HCT116 (cell line): ENCODE results near the gene ZNF143. TPM values are rescaled to one million over a fixed set of nuclear protein-coding genes. Genes with fewer than 3 reads are reported as not detected.

Source experiments
- ATAC-seq: fragments of 200-7000 bp; cut with Tn5 transposase; 2 replicates; pipeline ENCODE4 v1.9.1; 2020; ENCODE audit warnings: mild to moderate bottlenecking, moderate library complexity
- Bru-seq: library from RNA; stranded (reverse); fragments of 400-500 nt; gene quantifications from one replicate; lab custom pipeline; 2021; lab: Mats Ljungman, UMichigan
- BruChase-seq, 2 experiments: library from RNA; stranded (reverse); fragments of 400-500 nt; gene quantifications; one replicate each; lab custom pipeline; 2021; lab: Mats Ljungman, UMichigan
- BruUV-seq: library from RNA; stranded (reverse); fragments of 400-500 nt; replicated peaks from 2 replicates; lab custom pipeline; 2021; lab: Mats Ljungman, UMichigan
- CTCF ChIA-PET: fragments of 300-600 bp; sonication (Branson Sonifier 250); formaldehyde crosslinking; loops from one replicate; lab custom pipeline; 2021; ENCODE audit warnings: antibody characterized with exemption; lab: Charles Lee
- POLR2A ChIA-PET: fragments of 300-600, 350-600 bp; sonication (Branson Sonifier 250); formaldehyde crosslinking; loops from one replicate; lab custom pipeline; 2021; ENCODE audit warnings: antibody characterized with exemption; lab: Charles Lee
- RAD21 ChIA-PET, 2 experiments: fragments of 300-600 bp; sonication (Branson Sonifier 250); formaldehyde crosslinking; loops; one replicate each; lab custom pipeline; 2023; ENCODE audit warnings: low total read pairs in 2 of 2; ENCODE audit not compliant: uncharacterized antibody in 2 of 2, unreplicated experiment in 2 of 2, low non-redundant PET in 1 of 2; lab: Charles Lee
- DNase-seq: peaks from one replicate; pipeline ENCODE4 v3.0.0-alpha.2; 2010; ENCODE audit warnings: low read depth, low spot score
- H2AFZ ChIP-seq: fragments of 200-600 bp; shearing (Covaris generic), sonication (generic); 2 replicates; pipeline ENCODE4 v1.6.1; 2017; ENCODE audit warnings: low read depth, mixed run types, mixed read lengths, antibody characterized with exemption, low read length; ENCODE audit not compliant: poor library complexity, severe bottlenecking
- H3K27ac ChIP-seq: 2 replicates; pipeline ENCODE4 v1.5.1; 2012; ENCODE audit warnings: low read depth, low read length
- H3K27me3 ChIP-seq: fragments of 200-600 bp; sonication (generic); 2 replicates; pipeline ENCODE4 v1.6.1; 2016; ENCODE audit warnings: mixed run types, low read length, mixed read lengths; ENCODE audit not compliant: insufficient read depth
- H3K36me3 ChIP-seq, 2 experiments: fragments of 200-500 bp in 1 of 2; fragments of 200-600 bp in 1 of 2; sonication (Bioruptor generic) in 1 of 2; sonication (generic) in 1 of 2; 2 replicates each; pipeline versions ENCODE4 v1.5.1 to v1.6.1; 2014 to 2016; ENCODE audit warnings: low read length in 2 of 2, inconsistent platforms in 1 of 2, mixed read lengths in 1 of 2, mixed run types in 1 of 2; ENCODE audit not compliant: insufficient read depth in 2 of 2, control insufficient read depth in 1 of 2
- H3K4me1 ChIP-seq, 2 experiments: fragments of 200-600 bp in 1 of 2; sonication (generic) in 1 of 2; 2 replicates each; pipeline versions ENCODE4 v1.5.1 to v1.6.1; 2012 to 2017; ENCODE audit warnings: low read length in 2 of 2, inconsistent platforms in 1 of 2, mild to moderate bottlenecking in 1 of 2, mixed read lengths in 1 of 2, mixed run types in 1 of 2, moderate library complexity in 1 of 2; ENCODE audit not compliant: insufficient read depth in 2 of 2, control insufficient read depth in 1 of 2
- H3K4me2 ChIP-seq: fragments of 200-600 bp; sonication (generic); 2 replicates; pipeline ENCODE4 v1.6.1; 2017; ENCODE audit warnings: mixed run types, low read length, mixed read lengths
- H3K4me3 ChIP-seq, 2 experiments: fragments of 200-600 bp in 1 of 2; sonication (generic) in 1 of 2; replicated peaks in 1 of 2; 2 replicates each; pipeline ENCODE4 v1.5.1; 2011 to 2016; ENCODE audit warnings: low read length in 2 of 2, control low read depth in 1 of 2, low read depth in 1 of 2, mild to moderate bottlenecking in 1 of 2, mixed read lengths in 1 of 2, mixed run types in 1 of 2
- H3K79me2 ChIP-seq: fragments of 200-600 bp; sonication (generic); 2 replicates; pipeline ENCODE4 v1.6.1; 2017; ENCODE audit warnings: mild to moderate bottlenecking, mixed run types, low read length, moderate library complexity, mixed read lengths; ENCODE audit not compliant: insufficient read depth
- H3K9ac ChIP-seq: fragments of 200-600 bp; sonication (generic); 2 replicates; pipeline ENCODE4 v1.6.1; 2016; ENCODE audit warnings: low read length, mixed read lengths
- H3K9me2 ChIP-seq: fragments of 200-600 bp; sonication (generic), shearing (Covaris generic); 2 replicates; pipeline ENCODE4 v1.6.1; 2017; ENCODE audit warnings: mixed run types, mild to moderate bottlenecking, moderate library complexity; ENCODE audit not compliant: insufficient read depth
- H3K9me3 ChIP-seq, 2 experiments: fragments of 200-500 bp in 1 of 2; fragments of 200-600 bp in 1 of 2; sonication (Bioruptor generic) in 1 of 2; sonication (generic) in 1 of 2; 2 replicates each; pipeline ENCODE4 v1.6.1; 2014 to 2017; ENCODE audit warnings: low read length in 2 of 2, mixed read lengths in 2 of 2, inconsistent platforms in 1 of 2, low read depth in 1 of 2, mild to moderate bottlenecking in 1 of 2, mixed run types in 1 of 2, moderate library complexity in 1 of 2; ENCODE audit not compliant: control insufficient read depth in 1 of 2, insufficient read depth in 1 of 2
- H4K20me1 ChIP-seq: fragments of 200-600 bp; sonication (generic), shearing (Covaris generic); 2 replicates; pipeline ENCODE4 v1.6.1; 2017; ENCODE audit warnings: mixed run types, mild to moderate bottlenecking, moderate library complexity; ENCODE audit not compliant: insufficient read depth
- ATF3 ChIP-seq: IDR thresholded peaks from 2 replicates; pipeline ENCODE4 v1.6.1; 2012
- CBX3 ChIP-seq: IDR thresholded peaks from 2 replicates; pipeline ENCODE4 v1.6.1; 2012; ENCODE audit warnings: low read depth
- CEBPB ChIP-seq: IDR thresholded peaks from 2 replicates; pipeline ENCODE4 v1.6.1; 2012; ENCODE audit warnings: low read depth
- CTCF ChIP-seq, 3 experiments: fragments of 200-600 bp in 1 of 3; sonication (generic) in 1 of 3; IDR thresholded peaks in 2 of 3; conservative IDR thresholded peaks in 1 of 3; 2 replicates each; pipeline ENCODE4 v1.5.1; 2012 to 2017; ENCODE audit warnings: low read depth in 2 of 3, low read length in 2 of 3, antibody characterized with exemption in 1 of 3, borderline replicate concordance in 1 of 3, control low read depth in 1 of 3, mild to moderate bottlenecking in 1 of 3, mixed read lengths in 1 of 3, mixed run types in 1 of 3, moderate library complexity in 1 of 3; ENCODE audit not compliant: insufficient read depth in 1 of 3
- EGR1 ChIP-seq: IDR thresholded peaks from 2 replicates; pipeline ENCODE4 v1.6.1; 2012; ENCODE audit warnings: low read depth
- ELF1 ChIP-seq: IDR thresholded peaks from 2 replicates; pipeline ENCODE4 v1.6.1; 2012; ENCODE audit warnings: low read depth, borderline replicate concordance
- MAX ChIP-seq: IDR thresholded peaks from 2 replicates; pipeline ENCODE4 v1.6.1; 2012
- POLR2A ChIP-seq: IDR thresholded peaks from 2 replicates; pipeline ENCODE4 v1.7.0; 2011; ENCODE audit warnings: borderline replicate concordance; ENCODE audit not compliant: insufficient read depth, insufficient read length; ENCODE audit errors: extremely low read depth
- POLR2AphosphoS5 ChIP-seq: IDR thresholded peaks from 2 replicates; pipeline ENCODE4 v1.6.1; 2011; ENCODE audit warnings: mild to moderate bottlenecking, low read depth, low read length, moderate library complexity
- SIN3A ChIP-seq: IDR thresholded peaks from 2 replicates; pipeline ENCODE4 v1.6.1; 2012; ENCODE audit warnings: low read depth
- SP1 ChIP-seq: IDR thresholded peaks from 2 replicates; pipeline ENCODE4 v1.6.1; 2012; ENCODE audit warnings: low read depth
- SRF ChIP-seq: IDR thresholded peaks from 2 replicates; pipeline ENCODE4 v1.6.1; 2012; ENCODE audit warnings: low read depth
- TCF7L2 ChIP-seq: IDR thresholded peaks from 2 replicates; pipeline ENCODE4 v1.7.0; 2011; ENCODE audit warnings: borderline replicate concordance, inconsistent platforms; ENCODE audit not compliant: insufficient read depth, insufficient read length; ENCODE audit errors: extremely low read depth
- YY1 ChIP-seq: IDR thresholded peaks from 2 replicates; pipeline ENCODE4 v1.6.1; 2011; ENCODE audit warnings: low read length, low read depth, moderate library complexity, mild to moderate bottlenecking; ENCODE audit not compliant: insufficient replicate concordance; ENCODE audit errors: extremely low read depth
- ZBTB33 ChIP-seq: IDR thresholded peaks from 2 replicates; pipeline ENCODE4 v1.6.1; 2011; ENCODE audit warnings: mild to moderate bottlenecking, low read length, moderate library complexity; ENCODE audit not compliant: insufficient replicate concordance; ENCODE audit errors: extremely low read depth
- intact Hi-C: fragments of 100-400 bp; cut with micrococcal nuclease; formaldehyde crosslinking; loops from 2 replicates; pipeline ENCODE4 v1.10.0; 2022
- long read RNA-seq: library from polyadenylated mRNA; unstranded; transcript quantifications from one replicate; pipeline ENCODE4 v2.0.0, GENCODE V29; 2021; ENCODE audit not compliant: unreplicated experiment
- polyA plus RNA-seq: library from polyadenylated mRNA; unstranded; fragments of >200 nt; gene quantifications from 2 replicates; pipeline ENCODE4 v1.2.1, GENCODE V29; 2012; ENCODE audit warnings: missing spikeins
- total RNA-seq: library from RNA; stranded (reverse); gene quantifications from one replicate; pipeline ENCODE4 v1.2.1, GENCODE V29; 2021; ENCODE audit not compliant: unreplicated experiment

Gene ZNF143
- total RNA-seq (27.5 TPM), Bru-seq, nascent RNA (percentile 66 among the genes with signal in this experiment), BruChase-seq, experiment 1, labeled RNA remaining after a 6-hour chase (percentile 64 among the genes with signal in this experiment), BruChase-seq, experiment 2, labeled RNA remaining after a 2-hour chase (percentile 56 among the genes with signal in this experiment)
- polyA plus RNA-seq = 28.8 and 35.1 TPM in 2 replicates
- long read RNA-seq, transcript ZNF143-203 (16 exons, 2,947 nt) = major isoform, 18 of 34 reads
- long read RNA-seq, partial matches to known transcripts = 5 of 34 reads
- long read RNA-seq, other reads (novel, unspliced or antisense) = 10 of 34 reads

GRCh38 chr11:9460322-9461062, at the start of gene ZNF143:
ZNF143 (plus strand) TSS chr11:9461012; CDS start chr11:9471309, 10,297 bp downstream.
- no peaks in the 10 kb centered on the region for H4K20me1 ChIP-seq
- ATAC-seq (peak; percentile 92), DNase-seq (peak; percentile 100)
- H3K4me2 ChIP-seq = peak within 1 kb of the TSS; percentile 83
- RAD21 ChIA-PET = no interaction called here
- TF ChIP-seq CEBPB (no peak), POLR2AphosphoS5 (peak; percentile 82), EGR1 (peak; percentile 83), YY1 (peak; percentile 98), POLR2A (no peak), TCF7L2 (peak; percentile 64), SIN3A (peak; percentile 46), CTCF (IDR thresholded peaks at IDR 0.05 in 2 of 3, conservative IDR thresholded peaks at IDR 0.05 in 1 of 3; ENCODE audit: borderline replicate concordance in 1 of 3, insufficient read depth in 1 of 3, low read depth in 2 of 3, low read length in 2 of 3) (no peak), ATF3 (no peak), SRF (no peak), SP1 (peak; percentile 99), MAX (peak; percentile 85), ELF1 (peak; percentile 57; the same call in 1 of the 2 replicates), CBX3 (peak; percentile 69), ZBTB33 (no peak)
- POLR2A ChIA-PET = interaction anchor here (0.7 to 4.0 kb wide), 30 partner anchors 8 to 548 kb away, joined by 3 to 14 read pairs (median 4); partner anchors contain the start of genes DENND5A, TMEM41B and WEE1
- H3K27me3 ChIP-seq = no peaks in the 10 kb centered on the region
- peaks cover 10 to 27% of the 10 kb centered on the region in 2 experiments for H3K4me1 ChIP-seq
- no peaks in the 10 kb centered on the region for H3K36me3 ChIP-seq
- H3K27ac ChIP-seq = peak within 1 kb of the TSS; percentile 97
- peaks cover 54% of the 10 kb centered on the region for H3K79me2 ChIP-seq
- no TSS peak for BruUV-seq
- CTCF ChIA-PET = interaction anchor here (1.0 kb wide), 1 partner anchor 46 kb away, joined by 4 read pairs; no protein-coding TSS in a partner anchor
- H3K9ac ChIP-seq = peak within 1 kb of the TSS; percentile 97
- no peaks in the 10 kb centered on the region for H3K9me3 ChIP-seq
- intact Hi-C loops = loop anchor here (2.0 to 5.0 kb wide), 2 partner anchors 96 to 152 kb away; no protein-coding TSS in a partner anchor
- peak within 1 kb of the TSS; percentile 85 to 100 for H3K4me3 ChIP-seq
- no peak within 1 kb of the TSS for H2AFZ ChIP-seq
- no peaks in the 10 kb centered on the region for H3K9me2 ChIP-seq
